Measurements from ENCODE around the gene ADAMTS18. TPM values are rescaled to one million over a fixed set of nuclear protein-coding genes. Genes with fewer than 3 reads are reported as not detected.

ADAMTS18 gene
- total RNA-seq, 1 experiment from 2014 or later, result not detected

Other genes with a start within 250 kb of the ADAMTS18 start
- 21.5 and 25.9 TPM in 2 replicates for gene MON1B, start 243.8 kb downstream of the ADAMTS18 start, total RNA-seq (2014; rRNA removed; shearing (Covaris generic))
- 0.91 TPM in 1 of 2 replicates, not detected in the other for gene SYCE1L, start 235.6 kb downstream of the ADAMTS18 start, total RNA-seq (2014; rRNA removed; shearing (Covaris generic))

All from HT-29 (cell line).